ENCODE data around the gene HPCA. TPM values are rescaled to one million over a fixed set of nuclear protein-coding genes. Genes with fewer than 3 reads are reported as not detected.

HPCA gene
- total and polyA plus RNA-seq, 7 donors = 1.2 to 1.9 (median 1.8) TPM; not detected in 4

- no peaks in the 10 kb centered on the region for H3K9me3 ChIP-seq
- 81 to 84% methylated on average over 3 of the region's 3 CpGs for WGBS, 2 donors
- no peaks in the 10 kb centered on the region for H3K36me3 ChIP-seq
- H3K4me3 ChIP-seq = no peak overlapping the region
- H3K4me1 ChIP-seq = peaks cover 0 to 15% (median 12%) of the 10 kb centered on the region in 4 donors
- intact Hi-C loops (cut with DNase I) = no loop called here
- TF ChIP-seq POLR2A (IDR thresholded peaks at IDR 0.05) (no peak), CTCF (IDR thresholded peaks at IDR 0.05) (no peak), EP300 (IDR thresholded peaks at IDR 0.05) (no peak)
- H3K27ac ChIP-seq = no peak overlapping the region
- no peak for DNase-seq
- H3K27me3 ChIP-seq = peaks cover 24 to 68% (median 55%) of the 10 kb centered on the region in 3 donors
Measured at GRCh38 chr1:32888134-32888533, 1.8 kb downstream of the HPCA start.

DNA sequence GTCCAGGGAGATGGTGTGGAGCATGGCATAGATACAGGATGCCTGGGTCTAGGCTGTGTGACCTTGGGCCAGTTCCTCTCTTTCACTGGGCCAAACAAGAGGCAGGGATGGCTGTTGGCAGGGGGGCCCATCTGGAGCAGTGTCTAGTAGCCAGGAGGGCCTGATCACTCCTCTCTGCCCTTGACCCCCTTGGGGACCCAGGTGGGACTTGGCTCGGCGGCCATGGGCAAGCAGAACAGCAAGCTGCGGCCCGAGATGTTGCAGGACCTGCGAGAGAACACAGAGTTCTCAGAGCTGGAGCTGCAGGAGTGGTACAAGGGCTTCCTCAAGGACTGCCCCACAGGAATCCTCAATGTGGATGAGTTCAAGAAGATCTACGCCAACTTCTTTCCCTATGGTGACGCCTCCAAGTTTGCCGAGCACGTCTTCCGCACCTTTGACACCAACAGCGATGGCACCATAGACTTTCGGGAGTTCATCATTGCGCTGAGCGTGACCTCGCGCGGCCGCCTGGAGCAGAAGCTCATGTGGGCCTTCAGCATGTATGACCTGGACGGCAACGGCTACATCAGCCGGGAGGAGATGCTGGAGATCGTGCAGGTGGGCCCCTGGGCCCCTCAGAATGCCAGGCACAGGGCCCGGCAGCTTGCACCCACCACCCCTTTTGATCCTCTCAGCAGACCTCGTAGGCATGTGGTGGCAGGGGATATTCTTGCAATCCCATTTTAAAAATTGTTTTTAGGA is 2.6 kb downstream of the HPCA start:
- Histone ChIP-seq H3K9me3 (no peaks in the 10 kb centered on the region), H3K36me3 (no peaks in the 10 kb centered on the region), H3K27ac (no peak overlapping the region), H3K4me1 (peaks cover 0 to 22% (median 19%) of the 10 kb centered on the region in 4 donors), H3K4me3 (no peak overlapping the region), H3K27me3 (peaks cover 29 to 76% (median 62%) of the 10 kb centered on the region in 3 donors)
- intact Hi-C loops (cut with DNase I) = no loop called here
- no peak for DNase-seq
- WGBS, 2 donors = 93 to 95% methylated on average over 24 of the region's 24 CpGs
- TF ChIP-seq POLR2AphosphoS5 (IDR thresholded peaks at IDR 0.05) (no peak), POLR2A (IDR thresholded peaks at IDR 0.05) (no peak), EP300 (IDR thresholded peaks at IDR 0.05) (no peak), CTCF (IDR thresholded peaks at IDR 0.05) (no peak)

DNA sequence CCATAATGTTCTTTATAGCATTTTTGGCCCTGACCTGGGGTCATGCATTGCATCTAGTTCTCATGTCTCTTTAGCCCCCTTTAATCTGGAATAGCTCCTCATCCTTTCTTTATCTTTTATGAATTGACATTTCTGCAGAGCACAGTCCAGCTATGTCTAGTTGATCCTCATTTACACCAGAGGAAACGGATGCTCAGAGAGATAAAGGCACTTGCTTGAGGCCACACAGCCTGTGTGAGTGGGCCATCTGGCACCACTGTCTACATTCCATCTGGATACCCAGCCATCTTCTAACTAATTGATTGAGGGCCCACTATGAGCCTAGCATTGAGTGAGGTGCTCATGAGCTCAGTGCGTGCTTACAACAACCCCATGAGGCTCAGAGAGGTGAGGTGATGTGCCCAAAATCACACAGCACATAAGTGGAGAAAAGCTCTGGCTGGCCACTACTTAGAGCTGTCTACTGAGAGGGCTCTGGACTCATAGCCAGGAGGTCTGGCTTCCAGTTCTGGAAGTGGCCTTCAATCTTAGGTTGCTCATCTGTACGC is 3.5 kb downstream of the HPCA start:
- Histone ChIP-seq H3K4me3 (no peak overlapping the region), H3K27ac (no peak overlapping the region), H3K27me3 (peaks cover 31 to 73% (median 59%) of the 10 kb centered on the region in 3 donors), H3K9me3 (no peaks in the 10 kb centered on the region), H3K4me1 (peaks cover 0 to 24% (median 22%) of the 10 kb centered on the region in 4 donors), H3K36me3 (no peaks in the 10 kb centered on the region)
- 90 to 96% methylated on average over 3 of the region's 3 CpGs for WGBS, 2 donors
- intact Hi-C loops (cut with DNase I) = no loop called here
- TF ChIP-seq EP300 (IDR thresholded peaks at IDR 0.05) = no peak
- TF ChIP-seq POLR2AphosphoS5 (IDR thresholded peaks at IDR 0.05) = no peak
- TF ChIP-seq POLR2A (IDR thresholded peaks at IDR 0.05) = no peak
- TF ChIP-seq CTCF (IDR thresholded peaks at IDR 0.05) = no peak
- peak; percentile 4 for DNase-seq

DNA sequence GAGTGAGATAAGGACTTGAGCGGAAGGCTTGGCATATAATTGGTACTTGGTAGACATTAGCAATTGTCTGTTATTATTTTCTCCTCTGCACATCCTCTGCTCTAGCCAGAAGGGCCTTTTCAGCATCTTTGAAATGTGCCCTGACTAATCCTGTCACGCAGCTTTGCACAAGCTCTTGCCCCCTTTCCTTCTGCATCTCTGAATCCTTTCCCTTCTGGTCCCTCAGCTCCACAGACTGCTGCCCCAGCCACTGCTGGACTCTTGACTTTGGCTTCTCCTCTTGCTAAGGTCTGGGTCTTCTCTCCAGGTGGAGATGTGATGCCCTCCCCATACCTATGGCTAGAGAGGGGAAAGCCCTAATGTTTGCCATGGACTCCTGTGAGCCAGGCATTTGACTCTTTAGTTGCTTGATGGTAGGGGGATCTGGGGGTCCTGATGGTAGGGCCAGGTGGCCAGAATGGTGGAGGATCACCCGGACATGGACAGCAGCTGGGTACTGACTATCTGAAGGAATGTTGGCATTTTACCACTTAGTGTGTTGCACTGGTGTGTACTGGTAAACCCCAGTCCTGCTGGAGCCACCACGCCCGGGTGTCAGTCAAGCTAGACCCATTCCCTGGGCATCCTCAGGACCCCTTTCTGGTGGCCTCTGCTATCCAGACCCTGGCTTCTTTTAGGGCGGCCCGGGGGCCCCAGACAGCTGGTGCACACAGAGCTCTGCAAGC is 4.4 kb downstream of the HPCA start:
- TF ChIP-seq EP300 (IDR thresholded peaks at IDR 0.05) (no peak), POLR2A (IDR thresholded peaks at IDR 0.05) (no peak), CTCF (IDR thresholded peaks at IDR 0.05) (no peak), POLR2AphosphoS5 (IDR thresholded peaks at IDR 0.05) (no peak)
- Histone ChIP-seq H3K27me3 (peaks cover 29 to 64% (median 50%) of the 10 kb centered on the region in 3 donors), H3K27ac (no peak overlapping the region), H3K36me3 (no peaks in the 10 kb centered on the region), H3K9me3 (no peaks in the 10 kb centered on the region), H3K4me3 (no peak overlapping the region), H3K4me1 (peaks cover 0 to 24% (median 22%) of the 10 kb centered on the region in 4 donors)
- intact Hi-C loops (cut with DNase I) = no loop called here
- 86 to 89% methylated on average over 7 of the region's 7 CpGs for WGBS, 2 donors
- peak; percentile 30 for DNase-seq
